Neutrophil (primary cell): ENCODE measurements around the gene ACSL4.

Source experiments
- H3K27ac ChIP-seq: fragments of 200-600 bp; sonication (generic); 2 replicates; pipeline ENCODE4 v1.5.1; 2016; ENCODE audit warnings: mild to moderate bottlenecking, moderate library complexity
- H3K27me3 ChIP-seq: fragments of 200-600 bp; sonication (generic); 2 replicates; pipeline ENCODE4 v1.6.0; 2016; ENCODE audit warnings: mild to moderate bottlenecking
- H3K36me3 ChIP-seq: fragments of 200-600 bp; sonication (generic); 2 replicates; pipeline ENCODE4 v1.5.1; 2017
- H3K4me1 ChIP-seq, 2 experiments: fragments of 200-600 bp in 1 of 2; sonication (generic) in 1 of 2; 1 replicate in 1 of 2; 2 replicates in 1 of 2; pipeline versions ENCODE4 v1.5.1 to v1.6.1; 2013 to 2016; ENCODE audit warnings: low read depth in 1 of 2, low read length in 1 of 2, mild to moderate bottlenecking in 1 of 2, moderate library complexity in 1 of 2; ENCODE audit not compliant: control insufficient read depth in 1 of 2, insufficient read depth in 1 of 2
- H3K4me3 ChIP-seq, 2 experiments: fragments of 200-600 bp in 1 of 2; sonication (generic) in 1 of 2; 1 replicate in 1 of 2; 2 replicates in 1 of 2; pipeline ENCODE4 v1.5.1; 2013 to 2016; ENCODE audit warnings: low read depth in 1 of 2, low read length in 1 of 2, mild to moderate bottlenecking in 1 of 2, moderate library complexity in 1 of 2
- H3K9me3 ChIP-seq: fragments of 200-600 bp; sonication (generic); 2 replicates; pipeline ENCODE4 v1.5.1; 2016
- CTCF ChIP-seq: fragments of 200-600 bp; sonication (generic); IDR thresholded peaks from 2 replicates; pipeline ENCODE4 v1.5.1; 2016; ENCODE audit warnings: antibody characterized with exemption

ACSL4 gene

GRCh38 chrX:109774706-109775105, 41.6 kb upstream of the ACSL4 start:
- no peak for TF ChIP-seq CTCF
- Histone ChIP-seq H3K9me3 (no peaks in the 10 kb centered on the region), H3K36me3 (no peaks in the 10 kb centered on the region), H3K4me1 (no peaks in the 10 kb centered on the region), H3K4me3 (no peak overlapping the region), H3K27ac (no peak overlapping the region), H3K27me3 (no peaks in the 10 kb centered on the region)

GRCh38 chrX:109774136-109774535, 41.1 kb upstream of the ACSL4 start:
- Histone ChIP-seq H3K4me3 (no peak overlapping the region), H3K27me3 (no peaks in the 10 kb centered on the region), H3K9me3 (no peaks in the 10 kb centered on the region), H3K4me1 (no peaks in the 10 kb centered on the region), H3K27ac (no peak overlapping the region), H3K36me3 (no peaks in the 10 kb centered on the region)
- TF ChIP-seq CTCF = no peak

GRCh38 chrX:109773374-109773773, 40.3 kb upstream of the ACSL4 start:
- Histone ChIP-seq H3K27ac (no peak overlapping the region), H3K36me3 (no peaks in the 10 kb centered on the region), H3K4me1 (no peaks in the 10 kb centered on the region), H3K4me3 (no peak overlapping the region), H3K27me3 (no peaks in the 10 kb centered on the region), H3K9me3 (no peaks in the 10 kb centered on the region)
- TF ChIP-seq CTCF = no peak

GRCh38 chrX:109770780-109771179, 37.7 kb upstream of the ACSL4 start:
- H3K36me3 ChIP-seq = no peaks in the 10 kb centered on the region
- no peak overlapping the region for H3K27ac ChIP-seq
- H3K27me3 ChIP-seq = no peaks in the 10 kb centered on the region
- H3K4me1 ChIP-seq = no peaks in the 10 kb centered on the region
- no peak for TF ChIP-seq CTCF
- no peak overlapping the region for H3K4me3 ChIP-seq
- no peaks in the 10 kb centered on the region for H3K9me3 ChIP-seq

GRCh38 chrX:109760922-109761250, 27.8 kb upstream of the ACSL4 start:
- H3K27me3 ChIP-seq = no peaks in the 10 kb centered on the region
- no peaks in the 10 kb centered on the region for H3K36me3 ChIP-seq
- H3K4me3 ChIP-seq = no peak overlapping the region
- H3K9me3 ChIP-seq = no peaks in the 10 kb centered on the region
- no peak for TF ChIP-seq CTCF
- no peak overlapping the region for H3K27ac ChIP-seq
- no peaks in the 10 kb centered on the region for H3K4me1 ChIP-seq

GRCh38 chrX:109760209-109760921, 27.3 kb upstream of the ACSL4 start:
- no peak for TF ChIP-seq CTCF
- Histone ChIP-seq H3K27me3 (no peaks in the 10 kb centered on the region), H3K4me1 (no peaks in the 10 kb centered on the region)

More at GRCh38 chrX:109760209-109760921, 27.3 kb upstream of the ACSL4 start:
- Histone ChIP-seq H3K4me3 (no peak overlapping the region), H3K27ac (no peak overlapping the region), H3K36me3 (no peaks in the 10 kb centered on the region), H3K9me3 (no peaks in the 10 kb centered on the region)
